Hepatocyte (in vitro differentiated cells): ENCODE data around the gene PLA2G2C. TPM values are rescaled to one million over a fixed set of nuclear protein-coding genes. Genes with fewer than 3 reads are reported as not detected.
"Not testable (repeated sequence)": the region's sequence is repeated elsewhere in the genome, so short reads cannot be mapped to it uniquely, and the experiment has no call there.

Source experiments
- DNase-seq: peaks from one replicate; pipeline ENCODE4 v3.0.0-alpha.2; 2016; ENCODE audit warnings: low spot score
- H2AFZ ChIP-seq: fragments of 200-600 bp; sonication (generic); 2 replicates; pipeline ENCODE4 v1.6.0; 2016; ENCODE audit warnings: antibody characterized with exemption, mild to moderate bottlenecking
- H3K27ac ChIP-seq: fragments of 200-600 bp; sonication (generic); 2 replicates; pipeline ENCODE4 v1.5.1; 2016; ENCODE audit warnings: mild to moderate bottlenecking
- H3K27me3 ChIP-seq: fragments of 200-600 bp; sonication (generic); 2 replicates; pipeline ENCODE4 v1.6.1; 2016
- H3K36me3 ChIP-seq: fragments of 200-600 bp; sonication (generic); replicated peaks from 2 replicates; pipeline ENCODE4 v1.5.1; 2016; ENCODE audit warnings: low read depth; ENCODE audit not compliant: insufficient read depth
- H3K4me1 ChIP-seq: fragments of 200-600 bp; sonication (generic); 2 replicates; pipeline ENCODE4 v1.5.1; 2016; ENCODE audit warnings: mild to moderate bottlenecking, moderate library complexity; ENCODE audit not compliant: insufficient read depth
- H3K4me2 ChIP-seq: fragments of 200-600 bp; sonication (generic); 2 replicates; pipeline ENCODE4 v1.6.0; 2016
- H3K4me3 ChIP-seq: fragments of 200-600 bp; sonication (generic); 2 replicates; pipeline ENCODE4 v1.5.1; 2016; ENCODE audit warnings: mild to moderate bottlenecking
- H3K79me2 ChIP-seq: fragments of 200-600 bp; sonication (generic); 2 replicates; pipeline ENCODE4 v1.6.0; 2017; ENCODE audit warnings: mild to moderate bottlenecking
- H3K9me2 ChIP-seq: fragments of 200-600 bp; sonication (generic); replicated peaks from 2 replicates; pipeline ENCODE4 v1.6.0; 2017; ENCODE audit warnings: mild to moderate bottlenecking; ENCODE audit not compliant: insufficient read depth
- H3K9me3 ChIP-seq: fragments of 200-600 bp; sonication (generic); 2 replicates; pipeline ENCODE4 v1.5.1; 2016; ENCODE audit warnings: low read depth, mild to moderate bottlenecking
- H4K20me1 ChIP-seq: fragments of 200-600 bp; sonication (generic); 2 replicates; pipeline ENCODE4 v1.6.0; 2016; ENCODE audit warnings: mild to moderate bottlenecking; ENCODE audit not compliant: insufficient read depth, poor library complexity, severe bottlenecking
- EZH2 ChIP-seq: fragments of 200-600 bp; sonication (generic); IDR thresholded peaks from 2 replicates; pipeline ENCODE4 v1.6.1; 2016; ENCODE audit warnings: antibody characterized with exemption, mild to moderate bottlenecking, borderline replicate concordance
- EZH2phosphoT487 ChIP-seq: fragments of 200-600 bp; sonication (generic); IDR thresholded peaks from one replicate; pipeline ENCODE4 v1.6.1; 2018; ENCODE audit warnings: antibody characterized with exemption, mild to moderate bottlenecking, low read depth, moderate library complexity; ENCODE audit not compliant: unreplicated experiment, severe bottlenecking
- WGBS: methylation state at CpG from one replicate; pipeline ENCODE4 v1.1.6; 2016; ENCODE audit warnings: low lambda C conversion rate; ENCODE audit errors: missing lambda C conversion rate; 5-methylcytosine and 5-hydroxymethylcytosine counted together
- polyA plus RNA-seq: library from polyadenylated mRNA; unstranded; fragments of >200 nt; fragmentation: Nextera tagmentation; extraction: Ambion mirVana; gene quantifications from 2 replicates; pipeline ENCODE4 v1.2.1, GENCODE V29; 2016
- total RNA-seq: library from RNA; depleted of rRNA; stranded (reverse); fragments of >200 nt; gene quantifications from 2 replicates; pipeline ENCODE4 v1.2.3, GENCODE V29; 2014
- TF ChIP-seq, protein P1 (sequence below): fragments of 200-600 bp; sonication (generic); IDR thresholded peaks from 2 replicates; pipeline ENCODE4 v1.5.1; 2016; ENCODE audit warnings: antibody characterized with exemption, mild to moderate bottlenecking; ENCODE audit not compliant: poor library complexity

Gene PLA2G2C
- total and polyA plus RNA-seq, 2 experiments from 2014 or later: not detected

DNA sequence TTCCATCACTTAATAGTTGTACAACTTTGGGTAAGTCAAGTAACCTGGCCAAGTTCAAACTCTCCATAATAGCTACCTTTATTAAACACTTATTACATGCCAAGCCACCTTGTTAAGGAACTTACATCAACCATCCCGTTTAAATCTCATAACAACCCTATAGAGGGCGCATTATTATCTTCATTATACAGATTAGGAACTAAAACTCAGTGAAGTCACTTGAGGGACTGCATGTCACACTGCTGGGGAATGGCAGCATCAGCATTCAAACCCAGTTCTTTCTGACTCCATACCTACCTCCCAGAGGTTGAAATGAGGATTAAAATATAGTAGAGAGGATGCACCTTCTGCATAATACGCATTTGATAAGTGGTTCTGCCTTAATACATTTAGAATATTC is 47.1 kb upstream of the PLA2G2C start:
- no peaks in the 10 kb centered on the region for H3K9me3 ChIP-seq
- no peak overlapping the region for H2AFZ ChIP-seq
- TF ChIP-seq EZH2phosphoT487 (no peak), EZH2 (no peak)
- TF ChIP-seq, protein P1, sequence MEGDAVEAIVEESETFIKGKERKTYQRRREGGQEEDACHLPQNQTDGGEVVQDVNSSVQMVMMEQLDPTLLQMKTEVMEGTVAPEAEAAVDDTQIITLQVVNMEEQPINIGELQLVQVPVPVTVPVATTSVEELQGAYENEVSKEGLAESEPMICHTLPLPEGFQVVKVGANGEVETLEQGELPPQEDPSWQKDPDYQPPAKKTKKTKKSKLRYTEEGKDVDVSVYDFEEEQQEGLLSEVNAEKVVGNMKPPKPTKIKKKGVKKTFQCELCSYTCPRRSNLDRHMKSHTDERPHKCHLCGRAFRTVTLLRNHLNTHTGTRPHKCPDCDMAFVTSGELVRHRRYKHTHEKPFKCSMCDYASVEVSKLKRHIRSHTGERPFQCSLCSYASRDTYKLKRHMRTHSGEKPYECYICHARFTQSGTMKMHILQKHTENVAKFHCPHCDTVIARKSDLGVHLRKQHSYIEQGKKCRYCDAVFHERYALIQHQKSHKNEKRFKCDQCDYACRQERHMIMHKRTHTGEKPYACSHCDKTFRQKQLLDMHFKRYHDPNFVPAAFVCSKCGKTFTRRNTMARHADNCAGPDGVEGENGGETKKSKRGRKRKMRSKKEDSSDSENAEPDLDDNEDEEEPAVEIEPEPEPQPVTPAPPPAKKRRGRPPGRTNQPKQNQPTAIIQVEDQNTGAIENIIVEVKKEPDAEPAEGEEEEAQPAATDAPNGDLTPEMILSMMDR: peak; percentile 41
- no peaks in the 10 kb centered on the region for H3K27me3 ChIP-seq
- no peaks in the 10 kb centered on the region for H3K36me3 ChIP-seq
- no peaks in the 10 kb centered on the region for H4K20me1 ChIP-seq
- H3K4me2 ChIP-seq: peak overlapping the region; percentile 54
- H3K4me1 ChIP-seq: peaks cover 21% of the 10 kb centered on the region
- WGBS: 40% methylated on average over 3 of the region's 3 CpGs
- H3K27ac ChIP-seq: peak overlapping the region; percentile 76
- H3K4me3 ChIP-seq: no peak overlapping the region
- DNase-seq: no peak
- H3K79me2 ChIP-seq: no peaks in the 10 kb centered on the region
- H3K9me2 ChIP-seq: no peaks in the 10 kb centered on the region

DNA sequence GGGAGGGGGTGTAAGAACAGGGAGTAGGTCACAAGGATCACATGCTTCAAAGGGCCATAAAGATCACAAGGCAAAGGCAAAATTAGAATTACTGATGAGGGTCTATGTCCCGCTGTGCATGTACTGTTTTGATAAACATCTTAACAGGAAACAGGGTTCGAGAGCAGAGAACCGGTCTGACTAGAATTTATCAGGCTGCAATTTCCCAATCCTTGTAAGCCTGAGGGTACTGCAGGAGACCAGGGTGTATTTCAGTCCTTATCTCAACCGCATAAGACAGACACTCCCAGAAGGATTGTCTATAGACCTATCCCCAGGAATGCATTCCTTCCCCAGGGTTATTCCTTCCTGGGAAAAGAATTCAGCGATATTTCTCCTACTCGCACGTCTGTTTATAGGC is 46.2 kb upstream of the PLA2G2C start:
- H3K27me3 ChIP-seq, H4K20me1 ChIP-seq, H3K36me3 ChIP-seq, H3K9me3 ChIP-seq, H2AFZ ChIP-seq, H3K9me2 ChIP-seq, H3K79me2 ChIP-seq, H3K4me3 ChIP-seq: not testable (repeated sequence)
- Histone ChIP-seq H3K4me1 (peaks cover 21% of the 10 kb centered on the region), H3K4me2 (peak overlapping the region; percentile 54), H3K27ac (peak overlapping the region; percentile 76)
- 16% methylated on average over 7 of the region's 7 CpGs for WGBS
- peak; percentile 30 for DNase-seq

DNA sequence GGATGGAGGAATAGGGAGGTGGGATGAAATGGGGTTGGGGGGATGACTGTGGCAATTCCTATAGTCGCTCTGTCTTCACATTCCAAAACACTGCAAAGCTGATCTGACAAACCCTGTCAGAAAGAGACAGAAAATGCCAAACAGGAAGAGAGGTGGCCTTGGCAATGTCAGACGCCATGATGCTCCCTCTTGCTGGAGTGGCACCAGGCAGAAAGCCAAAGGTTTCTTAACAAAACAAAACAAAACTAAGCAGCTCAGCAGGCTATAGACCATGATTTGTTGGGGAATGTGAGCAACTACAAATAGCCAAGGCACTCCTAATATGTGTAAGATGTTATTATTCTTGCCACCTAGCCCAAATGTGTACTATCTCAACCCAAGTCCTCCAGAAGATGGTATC is 42.9 kb upstream of the PLA2G2C start:
- H3K27me3 ChIP-seq: peaks cover 8% of the 10 kb centered on the region
- 79% methylated on average over 2 of the region's 2 CpGs for WGBS
- H3K36me3 ChIP-seq: no peaks in the 10 kb centered on the region

DNA sequence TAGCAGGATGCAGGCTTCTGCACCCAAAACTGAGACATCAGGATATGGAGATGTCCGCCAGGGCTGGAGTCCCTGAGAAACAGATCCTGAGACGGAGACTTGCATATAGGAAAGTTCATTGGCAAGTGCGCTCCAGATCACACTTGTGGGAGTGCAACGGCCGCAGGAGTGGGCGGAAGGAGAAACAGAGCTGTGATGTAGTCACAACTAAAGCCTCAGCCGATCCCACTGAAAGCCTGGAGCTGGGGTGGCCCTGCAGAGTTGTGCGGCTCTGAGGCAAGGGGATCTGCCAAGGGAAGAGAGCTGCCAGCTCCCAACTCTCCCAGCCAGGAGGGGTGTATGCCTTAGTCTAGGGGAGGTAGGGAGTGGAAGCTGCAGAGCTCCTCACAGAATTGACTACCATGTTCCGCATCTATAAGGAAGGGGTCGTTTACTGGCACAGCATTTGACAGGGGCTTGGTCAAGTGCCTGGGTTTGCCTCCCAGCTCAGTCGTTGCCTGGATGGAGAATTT is 42.1 kb upstream of the PLA2G2C start:
- Histone ChIP-seq H3K9me3 (no peaks in the 10 kb centered on the region), H3K9me2 (no peaks in the 10 kb centered on the region), H3K4me1 (peaks cover 6% of the 10 kb centered on the region), H3K4me2 (no peak overlapping the region), H3K36me3 (no peaks in the 10 kb centered on the region), H3K27ac (no peak overlapping the region), H2AFZ (no peak overlapping the region), H3K79me2 (no peaks in the 10 kb centered on the region), H4K20me1 (no peaks in the 10 kb centered on the region), H3K27me3 (peaks cover 8% of the 10 kb centered on the region), H3K4me3 (no peak overlapping the region)
- 82% methylated on average over 11 of the region's 11 CpGs for WGBS
- DNase-seq: no peak
- no peak for TF ChIP-seq EZH2phosphoT487
- TF ChIP-seq, protein P1: no peak
- no peak for TF ChIP-seq EZH2

More for the DNA sequence above, 42.9 kb upstream of the PLA2G2C start:
- Histone ChIP-seq H4K20me1 (no peaks in the 10 kb centered on the region), H3K4me2 (no peak overlapping the region), H3K4me1 (peaks cover 13% of the 10 kb centered on the region), H3K9me2 (no peaks in the 10 kb centered on the region), H3K27ac (no peak overlapping the region), H3K4me3 (no peak overlapping the region), H3K9me3 (no peaks in the 10 kb centered on the region), H2AFZ (no peak overlapping the region), H3K79me2 (no peaks in the 10 kb centered on the region)
- no peak for DNase-seq
- TF ChIP-seq, protein P1: no peak
- TF ChIP-seq EZH2: no peak
- TF ChIP-seq EZH2phosphoT487: no peak
